CD4-positive, alpha-beta T cell treated with Interleukin-17A for 4 hours (primary cell): Measurements from ENCODE around the gene ADAMTS15.

Experiments
- DNase-seq: peaks from one replicate; pipeline ENCODE4 v3.0.0-alpha.2; 2020; ENCODE audit warnings: mixed read lengths

Gene ADAMTS15

DNA sequence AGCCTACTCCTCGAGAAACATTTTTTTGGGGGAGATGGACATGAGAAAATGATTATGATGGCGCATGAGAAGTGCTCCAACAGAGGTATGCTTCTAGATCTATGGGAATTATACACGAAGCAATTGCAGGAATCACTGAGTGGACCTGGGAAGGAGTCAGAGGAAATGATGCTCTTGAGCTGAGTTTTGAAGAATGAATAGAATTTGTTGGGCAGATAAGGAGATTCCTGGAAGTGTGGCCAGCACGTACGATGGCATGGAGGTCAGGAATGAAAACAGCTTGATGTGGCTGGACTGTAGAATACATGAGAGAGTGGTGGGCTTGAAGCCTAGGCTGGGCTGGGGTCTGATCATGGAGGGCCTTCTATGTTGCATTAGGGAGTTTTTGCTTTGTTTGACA lies 31.7 kb downstream of the ADAMTS15 start:
- no peak for DNase-seq

DNA sequence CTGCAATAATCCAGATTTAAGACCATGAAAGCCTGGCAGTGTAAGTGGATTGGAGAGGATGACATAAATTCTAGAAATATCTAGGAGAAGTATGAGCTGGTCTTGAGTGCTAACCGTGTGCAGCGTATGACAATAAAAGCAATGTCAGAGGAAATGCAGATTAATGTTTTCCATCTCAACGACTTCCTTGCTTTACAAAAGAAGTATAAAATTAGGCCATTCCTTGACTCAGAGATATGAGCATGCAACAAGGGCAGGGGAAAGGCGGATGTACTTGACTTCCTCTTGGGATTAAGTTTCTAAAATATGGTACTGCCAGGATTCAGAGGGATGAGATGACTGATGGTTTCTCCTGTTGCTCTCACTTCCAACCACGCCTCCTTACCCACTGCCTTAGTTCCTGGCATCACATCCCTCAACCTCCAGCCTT lies 32.3 kb downstream of the ADAMTS15 start:
- no peak for DNase-seq

DNA sequence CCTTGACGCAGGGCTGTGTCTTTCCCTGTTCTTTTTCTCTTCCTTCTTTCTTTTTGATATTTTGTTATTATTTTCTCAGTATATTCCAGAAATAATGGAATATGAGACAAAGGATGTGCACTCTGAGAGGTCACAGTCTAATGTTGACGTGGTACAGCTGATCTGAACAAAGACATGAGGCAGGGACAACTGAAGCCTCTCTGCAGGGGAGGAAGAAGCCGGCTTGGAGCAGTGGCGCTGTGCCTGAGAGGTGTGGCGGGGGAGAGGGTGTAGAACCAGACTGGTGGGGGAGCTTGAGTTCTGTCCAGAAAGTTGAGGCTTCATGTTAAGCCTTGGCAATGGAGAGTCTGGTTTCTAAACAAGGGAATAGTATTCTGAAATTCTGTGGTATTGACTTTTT lies 34.7 kb downstream of the ADAMTS15 start:
- DNase-seq, result no peak

DNA sequence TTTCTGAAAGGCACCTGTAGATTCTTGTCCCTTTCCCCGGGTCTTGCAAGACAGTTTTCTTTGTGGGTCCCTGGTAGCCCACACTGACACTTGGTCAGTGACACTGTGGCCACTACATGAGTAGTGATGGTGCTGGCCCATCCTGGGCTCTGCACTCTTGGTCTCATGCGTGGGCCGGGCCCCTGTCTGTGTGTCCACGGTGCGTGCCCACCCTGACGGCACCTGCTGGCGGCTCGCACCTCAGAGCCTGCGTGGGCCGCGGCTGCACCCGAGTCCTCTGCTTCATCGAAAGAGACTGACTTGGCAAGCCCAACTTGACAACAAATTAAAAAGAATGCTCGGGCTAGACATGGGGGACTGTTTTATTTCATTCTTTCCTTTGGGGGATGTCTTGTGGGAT lies 37.5 kb downstream of the ADAMTS15 start:
- no peak for DNase-seq

DNA sequence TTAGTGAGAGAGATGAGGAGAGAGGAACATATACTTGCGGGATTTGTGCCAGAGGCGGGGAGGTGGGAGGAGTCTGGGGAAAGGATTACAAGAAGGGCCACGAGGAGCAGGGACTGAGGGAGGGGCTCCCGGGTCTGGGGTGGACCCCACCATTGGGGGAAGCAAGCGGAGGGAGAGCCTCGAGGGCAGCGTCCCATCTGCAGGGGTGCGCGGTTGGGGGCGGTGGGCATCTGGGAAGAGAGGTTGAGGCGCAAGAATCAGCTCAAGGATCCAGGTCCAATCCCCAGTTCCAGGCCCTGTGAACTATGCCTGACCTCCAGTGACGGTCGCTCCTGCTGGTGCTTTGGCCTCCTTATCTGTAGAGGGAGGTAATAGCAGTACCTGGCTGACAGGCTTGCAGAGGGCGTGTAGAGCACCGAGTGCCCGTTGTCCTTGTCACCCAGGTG lies 38.0 kb downstream of the ADAMTS15 start:
- no peak for DNase-seq

DNA sequence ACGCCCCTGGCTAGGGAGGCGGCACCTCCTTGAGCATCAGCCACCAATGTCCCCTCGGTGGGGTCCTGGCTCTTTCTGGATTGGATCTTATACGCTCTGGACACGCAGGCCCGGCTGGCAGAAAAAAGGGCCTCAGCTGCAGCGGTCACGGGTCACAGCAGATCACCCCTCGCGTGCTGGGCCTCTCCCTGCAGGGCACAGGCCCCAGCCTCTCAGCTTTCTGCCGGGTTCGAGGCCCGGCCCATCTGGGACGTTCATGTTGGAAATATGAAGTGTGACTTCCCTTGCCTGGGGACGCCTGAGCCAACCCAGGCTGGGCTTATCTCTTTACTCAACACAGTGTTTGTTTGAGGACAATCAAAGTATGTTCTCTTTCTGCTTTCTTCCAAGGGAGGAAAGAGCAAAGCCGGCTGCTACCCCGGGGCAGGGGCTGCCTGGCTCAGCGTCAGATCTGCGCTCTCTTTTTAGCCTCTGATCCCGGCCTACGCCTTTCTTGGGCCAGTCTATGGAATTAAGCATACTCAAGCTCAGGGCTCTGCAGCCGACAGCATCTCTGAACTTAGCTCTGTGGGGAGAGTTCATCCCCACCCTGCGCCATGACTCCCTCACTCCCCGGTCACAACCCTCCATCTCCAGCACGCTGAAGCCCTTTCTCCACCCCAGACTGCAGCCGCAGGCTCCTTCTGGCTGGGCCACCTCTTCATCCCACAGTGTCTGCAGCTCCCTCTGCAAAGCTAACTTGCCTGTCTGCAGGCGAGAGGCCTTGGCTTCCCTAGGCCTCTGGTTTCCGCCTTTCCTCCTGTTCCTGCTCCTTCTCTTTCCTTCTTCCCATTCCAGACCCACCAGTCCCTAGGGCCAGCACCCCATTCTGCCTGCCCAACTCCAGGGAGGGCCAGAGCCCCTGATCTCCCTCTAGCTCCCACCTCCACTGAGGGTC lies 38.8 kb downstream of the ADAMTS15 start:
- DNase-seq, result no peak

DNA sequence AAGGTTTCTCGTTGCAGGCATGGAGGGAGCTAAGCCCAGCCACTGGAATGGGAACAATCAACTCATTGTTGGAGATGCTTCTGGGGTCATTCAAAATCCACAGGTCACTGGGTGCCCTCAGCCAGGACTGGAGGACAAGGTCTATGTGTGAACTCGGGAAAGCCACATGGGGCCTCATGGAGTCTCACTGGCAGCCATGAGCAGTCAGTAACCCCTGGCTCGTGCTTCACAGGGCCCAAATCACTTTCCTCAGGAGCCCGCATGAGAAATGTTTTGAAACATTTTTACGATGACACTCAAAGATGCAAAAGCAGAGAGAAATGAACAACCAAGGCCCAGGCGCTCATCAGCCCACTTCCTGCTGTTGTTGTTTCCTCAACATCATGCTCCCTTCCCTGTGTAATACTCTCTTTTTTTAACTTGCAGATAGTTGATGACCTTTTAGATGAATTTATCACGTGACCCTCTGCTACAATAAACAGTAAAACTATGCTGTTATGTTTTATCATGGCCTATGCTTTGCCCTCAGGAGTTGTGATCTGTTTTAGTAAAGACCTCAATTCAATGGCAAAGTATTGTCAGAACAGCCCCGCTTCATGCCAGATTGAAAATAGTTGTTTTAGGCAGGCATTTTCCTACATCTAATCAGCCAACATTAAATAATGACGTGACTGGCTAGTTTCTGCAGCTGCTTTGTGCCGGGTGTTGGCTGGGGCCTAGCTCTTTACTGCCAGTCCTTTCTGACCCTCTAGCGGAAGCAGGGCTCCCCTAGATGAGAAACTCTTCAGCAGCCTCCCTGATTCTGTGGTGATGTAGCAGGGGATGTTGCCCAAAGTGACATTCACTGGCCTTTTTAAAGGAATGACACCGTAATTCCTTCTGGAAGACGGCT lies 39.7 kb downstream of the ADAMTS15 start:
- DNase-seq, result no peak

DNA sequence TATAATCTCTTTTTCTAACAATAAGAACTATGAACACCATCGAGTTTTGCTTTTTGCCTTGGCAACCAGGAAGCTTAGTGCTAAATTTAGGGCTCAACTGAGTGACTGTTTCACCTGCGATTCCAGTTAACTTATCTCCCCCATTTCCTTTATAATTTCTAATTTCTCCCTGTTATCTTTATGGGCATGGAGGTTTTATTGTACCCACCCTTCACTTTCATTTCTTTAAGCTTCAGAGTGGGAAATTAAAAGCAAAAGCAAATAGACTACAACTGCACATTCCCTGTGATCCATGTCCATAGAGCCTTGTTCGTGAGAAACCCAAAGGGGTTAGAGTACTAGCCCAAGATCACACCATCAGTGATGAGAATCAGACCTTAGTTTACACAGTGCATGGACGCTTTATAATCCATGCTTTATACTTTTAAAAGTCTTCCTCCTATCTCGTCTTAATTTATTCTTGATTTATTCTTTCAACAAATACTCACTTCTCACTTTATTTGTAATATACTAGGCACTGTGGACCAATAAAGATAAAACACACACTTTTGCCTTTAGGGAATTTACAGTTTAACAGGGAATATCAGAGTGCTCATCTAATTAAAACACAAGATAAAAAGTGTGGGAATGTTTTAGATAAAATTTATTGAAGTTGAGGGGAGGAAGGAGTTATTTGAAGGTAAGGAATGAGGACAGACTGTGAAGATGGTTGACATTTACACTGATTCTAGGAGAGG lies 40.6 kb downstream of the ADAMTS15 start:
- no peak for DNase-seq

DNA sequence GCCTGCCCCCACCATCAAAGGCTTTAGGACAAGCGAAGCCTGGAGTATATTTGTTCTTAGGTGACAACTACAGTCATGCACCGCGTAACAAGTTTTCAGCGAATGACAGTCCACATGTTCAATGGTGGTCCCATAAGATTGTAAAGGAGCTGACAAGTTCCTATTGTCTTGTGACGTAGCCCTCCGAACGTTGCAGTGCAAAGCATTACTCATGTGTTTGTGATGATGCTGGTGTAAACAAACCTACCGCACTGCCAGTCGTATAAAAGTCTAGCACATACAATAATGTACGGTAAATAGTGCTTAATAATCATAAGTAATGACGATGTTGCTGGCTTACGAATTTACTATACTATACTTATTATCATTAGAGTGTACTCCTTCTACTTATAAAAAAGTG lies 41.3 kb downstream of the ADAMTS15 start:
- no peak for DNase-seq

DNA sequence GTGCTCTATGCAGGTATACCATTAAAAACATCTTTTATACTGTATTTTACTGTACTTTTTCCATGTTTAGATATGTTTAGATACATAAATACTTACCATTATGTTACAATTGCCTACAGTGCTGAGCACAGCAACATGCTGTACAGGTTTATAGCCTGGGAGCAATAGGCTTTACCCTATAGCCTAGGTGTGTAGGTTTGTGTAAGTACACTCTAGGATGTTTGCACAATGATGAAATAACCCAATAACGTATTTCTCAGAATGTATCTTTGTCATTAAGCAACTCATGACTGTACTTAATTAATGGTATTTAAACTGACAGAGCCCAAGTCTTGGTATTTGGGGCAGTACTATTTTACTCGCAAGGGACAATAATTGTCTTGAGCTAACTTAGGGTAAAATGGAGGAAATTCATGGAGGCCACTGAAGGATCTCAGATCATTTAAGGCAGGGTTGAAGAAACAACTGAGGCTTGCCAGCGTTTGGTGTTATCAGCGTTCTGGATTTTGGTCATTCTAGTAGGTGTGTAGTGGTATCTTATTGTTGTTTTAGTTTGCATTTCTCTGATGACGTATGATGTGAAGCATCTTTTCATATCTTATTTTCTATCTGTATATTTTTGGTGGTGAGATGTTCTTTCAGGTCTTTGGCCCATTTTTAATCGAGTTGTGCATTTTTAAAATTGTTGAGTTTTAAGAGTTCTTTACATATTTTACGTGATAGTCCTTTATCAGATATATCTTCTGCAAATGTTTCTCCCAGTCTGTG lies 42.4 kb downstream of the ADAMTS15 start:
- DNase-seq, result no peak

DNA sequence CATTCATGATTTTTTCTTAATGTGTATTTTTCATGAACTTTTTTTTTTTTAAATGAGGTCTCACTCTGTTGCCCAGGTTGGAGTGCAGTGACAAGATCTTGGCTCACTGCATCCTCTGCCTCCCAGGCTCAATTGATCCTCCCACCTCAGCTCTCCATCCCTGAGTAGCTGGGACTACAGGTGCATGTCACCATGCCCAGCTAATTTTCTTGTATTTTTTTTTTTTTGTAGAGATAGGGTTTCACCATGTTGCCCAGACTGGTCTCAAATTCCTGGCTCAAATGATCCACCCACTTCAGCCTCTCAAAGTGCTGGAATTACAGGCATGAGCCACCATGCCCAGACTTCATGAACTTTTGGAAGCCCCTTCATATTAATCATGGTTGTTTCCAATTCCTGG lies 49.7 kb downstream of the ADAMTS15 start:
- no peak for DNase-seq

DNA sequence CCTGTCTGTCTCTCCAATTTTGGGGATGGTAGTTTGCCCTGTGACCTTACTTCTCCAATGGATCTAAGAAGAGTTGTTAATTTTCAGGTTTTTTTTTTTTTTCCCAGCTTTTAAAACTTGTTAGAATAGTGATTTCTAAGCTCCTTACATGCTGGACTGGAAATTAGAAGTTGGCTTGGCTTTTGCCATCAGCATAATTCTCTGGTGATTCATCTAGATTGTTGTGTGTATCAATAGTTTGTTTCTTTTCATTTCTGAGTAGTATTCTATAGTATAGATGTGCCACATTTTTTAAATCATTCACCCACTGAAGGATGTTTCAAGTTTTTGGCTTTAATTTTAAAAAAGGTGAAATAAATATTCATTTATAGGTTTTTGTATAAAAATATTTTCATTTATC lies 51.4 kb downstream of the ADAMTS15 start:
- DNase-seq, result no peak

DNA sequence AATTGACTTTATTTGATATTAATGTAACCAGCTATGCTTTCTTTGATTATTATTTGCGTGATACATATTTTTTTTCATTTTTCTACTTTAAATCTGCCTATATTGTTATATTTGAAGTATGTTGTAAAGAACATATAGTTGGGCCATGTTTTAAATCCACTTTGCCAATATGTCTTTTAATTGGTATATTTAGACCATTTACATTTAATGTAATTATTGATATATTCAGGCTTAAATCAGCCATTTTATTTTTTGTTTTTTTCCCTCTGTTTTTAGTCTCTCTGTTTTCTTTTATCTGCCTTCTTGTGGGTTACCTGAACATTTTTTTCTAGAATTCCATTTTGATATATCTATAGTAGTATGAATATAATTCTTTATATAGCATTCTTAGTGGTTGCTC lies 55.9 kb downstream of the ADAMTS15 start:
- no peak for DNase-seq

DNA sequence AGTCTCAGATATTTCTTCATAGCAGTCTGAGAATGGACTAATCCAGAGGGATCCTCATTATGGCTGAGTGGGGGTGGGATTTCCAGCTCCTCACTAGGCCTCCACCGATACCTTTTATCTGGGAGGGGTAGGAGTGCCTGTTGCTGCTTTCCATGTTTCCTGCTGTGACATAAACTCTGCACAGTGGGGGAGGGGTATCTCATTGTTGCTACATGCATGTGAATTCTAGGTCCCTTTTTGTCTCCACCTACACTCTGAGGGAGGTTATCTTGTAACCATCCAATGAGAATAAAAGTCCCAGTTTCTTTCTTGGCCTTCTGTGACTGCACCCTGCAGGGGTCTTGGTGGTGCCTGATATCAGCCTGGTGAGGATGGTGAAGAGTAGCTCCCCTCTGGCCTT lies 60.5 kb downstream of the ADAMTS15 start:
- no peak for DNase-seq

DNA sequence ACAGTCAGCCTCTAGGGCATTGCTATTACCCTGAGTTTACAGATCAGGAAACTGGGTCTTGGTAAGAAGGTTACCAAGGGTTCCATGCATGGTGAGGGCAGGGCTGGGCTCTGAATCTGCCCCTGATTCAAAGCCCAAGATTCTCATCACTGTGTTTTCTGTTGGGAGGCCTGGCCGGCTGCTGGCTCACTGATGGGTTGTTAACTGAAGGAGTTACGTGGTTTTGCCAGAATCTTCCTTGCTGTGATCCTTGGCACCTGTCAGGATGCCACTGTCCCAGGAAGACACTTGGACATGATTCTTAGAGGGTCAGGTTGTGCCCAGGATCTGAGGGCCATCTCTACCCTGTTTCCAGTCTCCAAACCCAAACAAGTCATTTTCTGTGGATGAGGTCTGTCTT lies 61.5 kb downstream of the ADAMTS15 start:
- DNase-seq, result no peak

DNA sequence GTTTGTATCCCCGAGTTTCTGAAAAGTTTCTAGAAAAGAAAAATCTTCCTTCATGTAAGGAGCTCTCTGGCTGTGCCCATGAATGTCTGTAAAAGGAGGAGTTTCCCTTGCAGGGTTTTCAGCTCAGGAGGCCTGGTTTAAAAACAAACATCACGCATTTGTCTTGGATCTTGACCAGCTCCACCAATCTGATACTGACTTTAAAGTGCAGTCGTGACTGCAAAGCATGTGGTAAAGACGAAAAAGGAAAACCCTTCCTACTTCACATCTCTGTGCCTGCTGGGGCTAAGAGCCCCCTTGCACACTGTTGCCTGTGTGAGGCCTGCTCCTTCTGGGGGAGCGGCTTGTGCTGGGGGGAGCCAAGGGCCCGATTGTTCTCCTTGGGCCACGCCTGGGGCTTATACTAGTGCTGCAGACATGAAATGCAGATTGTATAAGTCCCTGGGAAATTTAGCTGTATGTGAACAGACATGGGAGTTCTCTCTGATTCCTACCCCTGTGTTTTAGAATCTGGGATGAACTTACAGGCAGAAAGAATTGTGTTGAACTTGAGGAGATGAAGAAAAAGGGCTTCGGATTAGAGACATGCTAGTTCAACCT lies 62.1 kb downstream of the ADAMTS15 start:
- DNase-seq, result no peak

DNA sequence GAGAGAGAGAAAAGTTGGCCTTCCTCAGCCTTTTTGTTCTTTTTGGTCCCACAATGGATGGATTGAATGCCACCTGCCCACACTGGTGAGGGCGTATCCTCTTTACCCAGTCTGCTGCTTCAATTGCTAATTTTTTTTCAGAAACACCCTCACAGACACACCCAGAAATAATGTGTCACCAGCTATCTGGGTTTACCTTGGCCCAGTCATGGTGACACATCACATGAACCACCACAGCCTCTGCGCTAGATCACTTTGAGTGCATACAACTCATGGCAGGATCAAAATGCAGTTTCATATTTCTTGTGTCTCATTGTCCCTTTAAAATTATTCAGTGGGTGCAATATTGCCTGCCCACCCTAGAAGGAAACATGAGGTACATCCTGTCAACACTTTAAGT lies 63.3 kb downstream of the ADAMTS15 start:
- DNase-seq, result no peak

DNA sequence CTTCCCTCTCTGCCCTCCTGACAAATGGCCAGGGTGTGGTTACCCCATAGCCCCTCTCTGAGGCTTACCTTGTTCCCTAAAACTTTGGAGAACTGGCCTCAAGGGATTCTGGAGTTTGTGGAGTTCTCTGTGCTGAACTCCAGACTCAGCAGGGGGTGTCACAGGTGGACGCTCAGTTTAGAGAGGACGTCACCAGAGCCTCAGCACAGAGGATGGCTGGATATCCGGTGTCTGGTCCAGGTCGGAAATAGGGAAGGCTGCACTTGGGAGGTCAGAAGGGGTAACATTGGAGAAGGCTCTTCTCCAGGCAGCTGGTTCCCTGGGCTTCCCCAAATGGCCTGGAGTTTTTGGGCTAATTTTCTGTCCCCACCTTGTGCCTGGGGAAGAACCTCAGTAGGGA lies 64.2 kb downstream of the ADAMTS15 start:
- no peak for DNase-seq

DNA sequence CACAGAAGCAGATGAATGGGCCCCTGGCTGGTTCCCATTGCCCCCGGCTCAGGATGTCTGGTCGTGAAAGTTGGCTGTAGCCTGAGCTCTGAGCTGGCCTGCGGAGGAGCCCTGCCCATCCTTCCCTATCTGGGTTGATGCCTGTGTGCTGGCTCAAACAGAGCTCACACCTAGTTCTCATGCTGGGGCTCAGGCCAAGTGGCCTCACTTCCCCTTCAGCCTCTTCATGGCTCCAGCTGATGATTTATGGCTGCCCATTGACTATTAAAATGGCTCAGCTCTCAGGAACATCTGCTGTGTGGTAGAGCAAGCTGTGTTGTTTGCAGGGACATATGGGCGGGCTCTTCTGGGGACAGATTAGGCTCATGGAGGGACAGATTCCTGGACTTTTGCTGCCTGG lies 64.7 kb downstream of the ADAMTS15 start:
- no peak for DNase-seq

DNA sequence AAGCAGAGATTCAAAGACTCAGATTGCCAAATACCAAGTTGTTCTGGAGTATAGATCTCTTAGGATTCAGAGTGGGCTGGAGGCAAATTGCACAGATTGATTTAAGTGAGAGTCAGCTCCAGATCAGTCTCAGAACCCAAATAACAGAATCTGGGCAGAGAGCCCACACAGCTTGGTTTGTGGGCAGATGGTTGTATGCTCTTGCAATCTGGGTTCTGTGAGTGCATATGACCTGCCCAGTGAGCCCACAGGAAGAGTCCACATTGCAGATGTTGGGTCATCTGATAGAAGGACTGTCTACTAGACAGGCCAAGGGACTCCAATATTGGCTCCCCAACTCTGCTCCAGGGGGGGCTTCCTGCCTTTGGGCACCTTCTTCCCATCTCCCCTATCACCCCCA lies 65.9 kb downstream of the ADAMTS15 start:
- no peak for DNase-seq

DNA sequence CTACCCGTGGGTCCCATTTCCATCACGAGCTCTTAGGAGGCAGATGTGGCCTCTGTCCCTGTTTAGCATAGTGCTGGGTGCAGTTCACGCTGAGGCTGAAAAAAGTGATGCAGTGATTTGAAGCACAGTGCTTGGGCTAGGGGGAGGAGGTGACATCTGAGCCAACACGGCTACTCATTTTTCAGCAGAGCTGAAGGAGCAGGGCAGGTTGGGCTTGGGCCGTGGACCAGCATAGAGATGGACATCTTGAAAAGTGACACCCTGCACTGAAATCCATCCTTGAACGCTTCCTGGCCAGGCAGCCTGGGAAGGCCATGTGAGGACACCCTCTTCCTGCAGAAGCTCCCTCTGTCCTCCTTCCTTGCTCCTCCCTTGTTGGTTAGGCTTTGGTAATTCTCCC lies 66.4 kb downstream of the ADAMTS15 start:
- DNase-seq, result no peak
